Measurements from ENCODE around the gene ARFIP1.

Gene ARFIP1

DNA sequence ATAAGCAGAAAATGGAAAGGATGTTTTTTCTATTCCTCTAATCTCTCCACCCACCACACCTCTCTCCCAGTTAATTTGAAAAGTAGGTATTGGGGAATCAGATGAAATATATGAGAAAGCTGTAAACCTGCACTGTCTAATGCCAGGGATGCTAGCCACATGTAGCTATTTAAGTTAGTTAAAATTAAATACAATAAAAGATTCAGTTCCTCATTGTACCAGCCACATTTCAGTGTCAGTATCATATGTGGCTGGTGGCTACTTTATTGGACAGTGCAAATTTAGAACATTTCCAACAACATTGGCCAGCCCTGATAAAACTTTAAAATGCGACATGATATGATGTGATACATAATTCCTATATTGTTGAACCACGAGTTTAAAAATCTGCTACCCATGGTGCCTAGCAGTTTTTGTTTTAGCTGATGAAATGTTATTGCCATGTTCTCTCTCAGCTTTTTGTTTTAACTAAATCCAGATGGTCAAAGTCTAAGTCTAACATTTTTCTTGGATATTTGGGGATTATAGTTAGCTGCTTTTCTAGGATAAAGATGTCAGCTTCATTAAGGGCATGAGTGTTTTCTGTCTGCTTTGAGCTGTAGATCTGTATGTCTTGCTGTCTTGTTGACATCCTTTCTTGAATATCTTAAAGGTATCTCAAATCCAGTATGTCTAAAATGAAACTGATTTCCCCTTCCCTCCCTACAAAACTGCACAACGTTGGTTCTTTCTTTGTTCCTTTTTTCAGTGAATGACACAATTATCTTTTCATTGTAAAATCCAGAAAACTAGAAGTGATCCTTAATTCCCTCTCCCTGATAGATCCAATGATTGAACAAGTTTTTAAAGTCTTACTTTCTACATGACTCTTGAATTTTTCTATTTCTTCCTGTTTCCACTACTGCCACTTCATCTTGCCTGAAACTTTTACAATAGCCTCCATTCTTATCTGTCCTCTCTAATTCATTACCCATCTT lies 6.2 kb downstream of the ARFIP1 start:
- DNase-seq (ENCODE audit: low read depth, low spot score), result no peak
- no peak overlapping the region for H3K4me3 ChIP-seq (ENCODE audit: low read depth, low read length)
- in situ Hi-C loops (cut with HindIII; ENCODE audit: low sequenced_read_pairs), result no loop called here
- TF ChIP-seq, protein P1, sequence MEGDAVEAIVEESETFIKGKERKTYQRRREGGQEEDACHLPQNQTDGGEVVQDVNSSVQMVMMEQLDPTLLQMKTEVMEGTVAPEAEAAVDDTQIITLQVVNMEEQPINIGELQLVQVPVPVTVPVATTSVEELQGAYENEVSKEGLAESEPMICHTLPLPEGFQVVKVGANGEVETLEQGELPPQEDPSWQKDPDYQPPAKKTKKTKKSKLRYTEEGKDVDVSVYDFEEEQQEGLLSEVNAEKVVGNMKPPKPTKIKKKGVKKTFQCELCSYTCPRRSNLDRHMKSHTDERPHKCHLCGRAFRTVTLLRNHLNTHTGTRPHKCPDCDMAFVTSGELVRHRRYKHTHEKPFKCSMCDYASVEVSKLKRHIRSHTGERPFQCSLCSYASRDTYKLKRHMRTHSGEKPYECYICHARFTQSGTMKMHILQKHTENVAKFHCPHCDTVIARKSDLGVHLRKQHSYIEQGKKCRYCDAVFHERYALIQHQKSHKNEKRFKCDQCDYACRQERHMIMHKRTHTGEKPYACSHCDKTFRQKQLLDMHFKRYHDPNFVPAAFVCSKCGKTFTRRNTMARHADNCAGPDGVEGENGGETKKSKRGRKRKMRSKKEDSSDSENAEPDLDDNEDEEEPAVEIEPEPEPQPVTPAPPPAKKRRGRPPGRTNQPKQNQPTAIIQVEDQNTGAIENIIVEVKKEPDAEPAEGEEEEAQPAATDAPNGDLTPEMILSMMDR (IDR thresholded peaks at IDR 0.05; ENCODE audit: low read depth, low read length), result no peak

DNA sequence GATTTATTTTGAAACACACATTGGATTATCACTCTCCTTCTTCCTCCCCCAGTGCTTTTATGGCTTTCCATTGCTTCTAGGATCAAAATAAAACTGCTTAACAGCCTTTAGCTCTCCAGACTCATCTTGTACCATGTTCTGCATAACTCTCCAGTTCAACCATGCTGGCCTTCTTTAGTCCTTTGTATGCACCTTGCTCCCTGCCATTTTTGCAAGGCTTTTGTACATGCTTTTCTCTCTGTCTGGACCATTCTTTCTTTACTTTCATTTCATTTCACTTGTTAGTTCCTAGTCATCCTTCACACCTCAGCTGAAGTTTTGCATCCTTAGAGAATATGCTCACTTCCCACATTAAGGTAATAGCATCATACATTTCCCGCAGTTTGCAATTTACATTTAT lies 6.9 kb downstream of the ARFIP1 start:
- no peak for DNase-seq (ENCODE audit: low read depth, low spot score)
- H3K4me3 ChIP-seq (ENCODE audit: low read depth, low read length), result no peak overlapping the region
- TF ChIP-seq, protein P1 (IDR thresholded peaks at IDR 0.05; ENCODE audit: low read depth, low read length), result no peak
- in situ Hi-C loops (cut with HindIII; ENCODE audit: low sequenced_read_pairs), result no loop called here

DNA sequence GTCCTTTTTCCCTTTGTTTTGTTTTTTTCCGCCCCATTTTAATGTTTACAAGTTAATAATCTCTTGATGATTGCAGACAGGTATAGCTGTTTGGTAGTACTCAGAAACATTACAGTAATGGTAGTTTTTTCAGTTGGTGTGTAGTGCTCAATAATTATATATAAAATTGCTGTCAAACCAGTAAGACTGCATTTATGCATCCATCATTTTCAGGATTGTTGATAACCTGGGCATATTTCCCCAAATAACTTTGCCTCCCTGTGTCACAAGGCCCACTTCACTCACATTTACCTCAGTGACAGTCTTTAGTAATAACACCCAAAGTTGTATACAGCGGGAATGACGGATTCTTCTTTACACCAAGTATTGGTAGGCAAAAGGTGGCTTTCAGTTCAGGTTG lies 16.1 kb downstream of the ARFIP1 start:
- in situ Hi-C loops (cut with HindIII; ENCODE audit: low sequenced_read_pairs), result no loop called here
- no peak overlapping the region for H3K4me3 ChIP-seq (ENCODE audit: low read depth, low read length)
- TF ChIP-seq, protein P1 (IDR thresholded peaks at IDR 0.05; ENCODE audit: low read depth, low read length), result no peak

DNA sequence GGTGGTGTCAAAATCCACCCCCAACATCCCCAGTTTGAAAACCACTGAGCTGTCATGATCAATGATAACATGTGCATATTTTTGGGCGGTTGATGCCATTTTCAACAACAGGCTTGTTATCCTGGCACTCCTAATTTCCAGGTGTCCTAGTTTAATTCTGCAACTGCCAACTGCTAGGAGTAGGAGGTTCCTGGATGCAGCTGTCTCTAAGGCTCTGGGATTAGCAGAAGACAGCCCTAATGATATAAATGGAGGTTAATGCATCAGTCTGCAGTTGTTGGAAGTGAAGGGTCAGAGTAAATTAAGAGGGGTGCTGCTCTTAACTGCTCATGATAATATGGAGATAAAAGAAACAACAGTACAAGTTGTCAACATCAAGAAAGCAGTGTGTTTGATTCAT lies 23.8 kb downstream of the ARFIP1 start:
- TF ChIP-seq, protein P1 (IDR thresholded peaks at IDR 0.05; ENCODE audit: low read depth, low read length), result no peak
- no peak overlapping the region for H3K4me3 ChIP-seq (ENCODE audit: low read depth, low read length)
- DNase-seq (ENCODE audit: low read depth, low spot score), result no peak
- in situ Hi-C loops (cut with HindIII; ENCODE audit: low sequenced_read_pairs), result no loop called here

More for the DNA sequence above, 16.1 kb downstream of the ARFIP1 start:
- no peak for DNase-seq (ENCODE audit: low read depth, low spot score)

DNA sequence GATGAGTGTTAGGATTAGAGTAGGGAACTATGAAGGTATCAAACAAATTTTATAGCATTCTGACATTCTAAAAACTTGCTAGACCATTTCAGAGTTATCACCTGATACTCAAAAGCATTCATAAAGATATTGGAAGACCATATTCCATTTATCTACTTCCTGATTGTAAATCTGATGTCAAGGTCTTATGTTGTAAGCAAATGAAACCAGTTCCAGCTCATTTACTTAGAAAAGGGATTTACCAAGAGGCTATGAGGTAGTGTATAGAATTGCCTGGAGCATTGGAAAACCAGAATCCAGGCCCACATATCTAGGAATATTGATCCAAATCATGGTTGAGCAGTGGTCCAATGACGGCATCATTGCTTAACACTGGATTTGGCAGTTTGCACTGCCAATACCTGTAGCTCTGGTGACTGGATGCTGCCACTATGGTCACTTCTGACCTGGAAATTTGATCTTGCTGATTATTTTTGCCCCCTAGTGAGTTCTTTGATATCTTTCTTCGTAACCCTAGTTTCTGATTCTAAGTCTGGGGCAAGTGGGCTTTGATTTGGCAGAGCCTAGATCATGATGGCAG lies 25.4 kb downstream of the ARFIP1 start:
- H3K4me3 ChIP-seq (ENCODE audit: low read depth, low read length), result no peak overlapping the region
- no peak for DNase-seq (ENCODE audit: low read depth, low spot score)
- in situ Hi-C loops (cut with HindIII; ENCODE audit: low sequenced_read_pairs), result no loop called here
- TF ChIP-seq, protein P1 (IDR thresholded peaks at IDR 0.05; ENCODE audit: low read depth, low read length), result no peak

DNA sequence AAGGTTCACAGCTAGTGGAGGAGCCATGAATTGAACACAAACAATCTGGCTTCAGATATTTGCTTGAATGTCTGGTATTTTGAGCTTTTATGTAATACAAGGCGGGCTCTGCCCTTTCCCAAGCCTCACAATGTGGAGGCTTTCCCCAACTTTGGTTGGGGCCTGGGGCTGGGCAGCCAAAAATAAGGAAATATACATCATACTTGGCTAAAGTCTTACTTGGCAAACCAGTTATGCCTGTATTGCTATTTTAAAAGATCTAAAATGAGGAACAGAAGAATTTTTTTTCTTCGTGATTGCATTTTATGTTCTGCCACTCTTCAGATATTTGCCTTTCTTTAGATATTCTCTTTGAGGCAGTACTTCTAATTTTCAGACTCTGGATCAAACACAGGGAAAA lies 26.1 kb downstream of the ARFIP1 start:
- DNase-seq (ENCODE audit: low read depth, low spot score), result no peak
- H3K4me3 ChIP-seq (ENCODE audit: low read depth, low read length), result no peak overlapping the region
- TF ChIP-seq, protein P1 (IDR thresholded peaks at IDR 0.05; ENCODE audit: low read depth, low read length), result no peak
- in situ Hi-C loops (cut with HindIII; ENCODE audit: low sequenced_read_pairs), result no loop called here
